Vagina (tissue), 2 donors: Measurements from ENCODE around the gene KCNG2.

ENCODE experiments used
- CTCF ChIP-seq, 3 experiments: fragments of 450-650 bp in 2 of 3; fragments of 200-600 bp in 1 of 3; sonication (generic) in 1 of 3; IDR thresholded peaks; one replicate each; pipeline ENCODE4 v1.5.1; 2017 to 2019; ENCODE audit warnings: antibody characterized with exemption in 3 of 3, mild to moderate bottlenecking in 2 of 3, moderate library complexity in 2 of 3
- POLR2A ChIP-seq, 2 donors: fragments of 450-650 bp; IDR thresholded peaks; one replicate each; pipeline ENCODE4 v1.6.1; 2017; ENCODE audit warnings: antibody characterized with exemption in 2 of 2, mild to moderate bottlenecking in 2 of 2, moderate library complexity in 2 of 2

GRCh38 chr18:79901665-79902064, 103.9 kb downstream of the KCNG2 start:
- no peak for TF ChIP-seq POLR2A (IDR thresholded peaks at IDR 0.05)
- no peak for TF ChIP-seq CTCF (IDR thresholded peaks at IDR 0.05)
